Nephron (organoid): ENCODE data around the gene MAGI3.

Source experiments
- H3K27ac Mint-ChIP-seq, 3 experiments: 2 replicates each; pipeline ENCODE4 v1.8.0; 2020; ENCODE audit warnings: mixed read lengths in 3 of 3, mild to moderate bottlenecking in 2 of 3, moderate library complexity in 1 of 3
- H3K27me3 Mint-ChIP-seq: 2 replicates; pipeline ENCODE4 v1.8.0; 2021; ENCODE audit warnings: low read depth, mild to moderate bottlenecking, moderate library complexity, mixed read lengths
- H3K36me3 Mint-ChIP-seq: 2 replicates; pipeline ENCODE4 v1.8.0; 2020; ENCODE audit warnings: low read depth, mixed read lengths
- H3K4me1 Mint-ChIP-seq: 2 replicates; pipeline ENCODE4 v1.8.0; 2020; ENCODE audit warnings: mixed read lengths
- H3K4me3 Mint-ChIP-seq, 3 experiments: 2 replicates each; pipeline ENCODE4 v1.8.0; 2020; ENCODE audit warnings: mild to moderate bottlenecking in 3 of 3, mixed read lengths in 3 of 3, moderate library complexity in 2 of 3
- H3K9me3 Mint-ChIP-seq: 2 replicates; pipeline ENCODE4 v1.8.0; 2020; ENCODE audit warnings: mixed read lengths
- CTCF ChIP-seq, 3 experiments: fragments of 200-600 bp; sonication (generic); IDR thresholded peaks; one replicate each; pipeline ENCODE4 v1.5.0; 2021; ENCODE audit warnings: antibody characterized with exemption in 3 of 3; ENCODE audit not compliant: unreplicated experiment in 3 of 3

MAGI3 gene

GRCh38 chr1:113488576-113489177 is 98.4 kb downstream of the MAGI3 start:
- Mint-ChIP-seq H3K36me3 (peaks cover 33% of the 10 kb centered on the region), H3K4me1 (no peaks in the 10 kb centered on the region), H3K4me3 (no peak overlapping the region), H3K27ac (no peak overlapping the region), H3K9me3 (peaks cover 69% of the 10 kb centered on the region), H3K27me3 (no peaks in the 10 kb centered on the region)
- TF ChIP-seq CTCF (IDR thresholded peaks at IDR 0.05; ENCODE audit: unreplicated experiment in 3 of 3) = no peak

GRCh38 chr1:113490384-113490783 is 100.1 kb downstream of the MAGI3 start:
- H3K27me3 Mint-ChIP-seq = no peaks in the 10 kb centered on the region
- H3K36me3 Mint-ChIP-seq = peaks cover 29% of the 10 kb centered on the region
- H3K4me1 Mint-ChIP-seq = no peaks in the 10 kb centered on the region
- no peak overlapping the region for H3K27ac Mint-ChIP-seq
- no peak for TF ChIP-seq CTCF (IDR thresholded peaks at IDR 0.05; ENCODE audit: unreplicated experiment in 3 of 3)
- no peak overlapping the region for H3K4me3 Mint-ChIP-seq
- H3K9me3 Mint-ChIP-seq = peaks cover 66% of the 10 kb centered on the region

- no peak for TF ChIP-seq CTCF (IDR thresholded peaks at IDR 0.05; ENCODE audit: unreplicated experiment in 3 of 3)
- Mint-ChIP-seq H3K4me1 (no peaks in the 10 kb centered on the region), H3K27ac (no peak overlapping the region), H3K27me3 (no peaks in the 10 kb centered on the region), H3K9me3 (peaks cover 63% of the 10 kb centered on the region), H3K36me3 (peaks cover 25% of the 10 kb centered on the region), H3K4me3 (no peak overlapping the region)
These were observed 103.2 kb downstream of the MAGI3 start for GRCh38 chr1:113493533-113493932.

- peaks cover under 1% of the 10 kb centered on the region for H3K36me3 Mint-ChIP-seq
- H3K9me3 Mint-ChIP-seq = peaks cover under 1% of the 10 kb centered on the region
- H3K4me1 Mint-ChIP-seq = no peaks in the 10 kb centered on the region
- TF ChIP-seq CTCF (IDR thresholded peaks at IDR 0.05; ENCODE audit: unreplicated experiment in 3 of 3) = no peak
- no peaks in the 10 kb centered on the region for H3K27me3 Mint-ChIP-seq
- no peak overlapping the region for H3K27ac Mint-ChIP-seq
- no peak overlapping the region for H3K4me3 Mint-ChIP-seq
These were observed 115.0 kb downstream of the MAGI3 start for GRCh38 chr1:113505357-113505756.

GRCh38 chr1:113507552-113508214 is 117.4 kb downstream of the MAGI3 start:
- no peak for TF ChIP-seq CTCF (IDR thresholded peaks at IDR 0.05; ENCODE audit: unreplicated experiment in 3 of 3)
- Mint-ChIP-seq H3K4me1 (no peaks in the 10 kb centered on the region), H3K36me3 (peaks cover 10% of the 10 kb centered on the region), H3K27ac (no peak overlapping the region), H3K9me3 (peaks cover 13% of the 10 kb centered on the region), H3K4me3 (no peak overlapping the region), H3K27me3 (no peaks in the 10 kb centered on the region)
